Mesothelial cell of epicardium (in vitro differentiated cells): ENCODE measurements around the gene MX2. TPM values are rescaled to one million over a fixed set of nuclear protein-coding genes. Genes with fewer than 3 reads are reported as not detected.

Source experiments
- DNase-seq, 2 experiments: peaks; one replicate each; pipeline ENCODE4 v3.0.0; 2021; ENCODE audit warnings: low spot score in 2 of 2; ENCODE audit not compliant: unreplicated experiment in 2 of 2
- H3K27ac Mint-ChIP-seq: 2 replicates; pipeline ENCODE4 v1.8.0; 2021; ENCODE audit warnings: mixed read lengths
- H3K27me3 Mint-ChIP-seq: 2 replicates; pipeline ENCODE4 v1.8.0; 2021; ENCODE audit warnings: low read depth, mixed read lengths
- H3K36me3 Mint-ChIP-seq: 2 replicates; pipeline ENCODE4 v1.8.0; 2021; ENCODE audit warnings: mixed read lengths
- H3K4me1 Mint-ChIP-seq: 2 replicates; pipeline ENCODE4 v1.8.0; 2021; ENCODE audit warnings: mixed read lengths
- H3K4me3 Mint-ChIP-seq: 2 replicates; pipeline ENCODE4 v1.8.0; 2021; ENCODE audit warnings: mild to moderate bottlenecking, moderate library complexity, mixed read lengths
- H3K9me3 Mint-ChIP-seq: 2 replicates; pipeline ENCODE4 v1.8.0; 2021; ENCODE audit warnings: mixed read lengths
- CTCF ChIP-seq: fragments of 200-600 bp; sonication (generic); IDR thresholded peaks from one replicate; pipeline ENCODE4 v1.5.0; 2021; ENCODE audit warnings: antibody characterized with exemption; ENCODE audit not compliant: unreplicated experiment
- total RNA-seq: library from RNA; stranded (reverse); gene quantifications from 3 replicates; pipeline ENCODE4 v1.2.1, GENCODE V29; 2021

Gene MX2
- total RNA-seq, 1 donor from 2014 or later = 3.2 TPM

- Mint-ChIP-seq H3K27me3 (peaks cover 28% of the 10 kb centered on the region), H3K27ac (no peak overlapping the region), H3K9me3 (no peaks in the 10 kb centered on the region), H3K4me1 (no peaks in the 10 kb centered on the region), H3K4me3 (no peak overlapping the region), H3K36me3 (no peaks in the 10 kb centered on the region)
- no peak for DNase-seq
- no peak for TF ChIP-seq CTCF
Observed at GRCh38 chr21:41398251-41398650, 36.4 kb downstream of the MX2 start.

GRCh38 chr21:41398831-41399230, 37.0 kb downstream of the MX2 start:
- no peak overlapping the region for H3K4me3 Mint-ChIP-seq
- no peak overlapping the region for H3K27ac Mint-ChIP-seq
- H3K36me3 Mint-ChIP-seq = no peaks in the 10 kb centered on the region
- no peaks in the 10 kb centered on the region for H3K4me1 Mint-ChIP-seq
- H3K9me3 Mint-ChIP-seq = no peaks in the 10 kb centered on the region
- H3K27me3 Mint-ChIP-seq = peaks cover 28% of the 10 kb centered on the region
- DNase-seq = no peak
- TF ChIP-seq CTCF = no peak

- Mint-ChIP-seq H3K36me3 (no peaks in the 10 kb centered on the region), H3K9me3 (no peaks in the 10 kb centered on the region), H3K4me3 (no peak overlapping the region), H3K27ac (no peak overlapping the region), H3K4me1 (no peaks in the 10 kb centered on the region), H3K27me3 (peaks cover 24% of the 10 kb centered on the region)
- DNase-seq = no peak
- no peak for TF ChIP-seq CTCF
Observed at GRCh38 chr21:41399246-41399800, 37.5 kb downstream of the MX2 start.

GRCh38 chr21:41402231-41402630, 40.4 kb downstream of the MX2 start:
- DNase-seq = no peak
- Mint-ChIP-seq H3K4me3 (no peak overlapping the region), H3K4me1 (no peaks in the 10 kb centered on the region), H3K9me3 (no peaks in the 10 kb centered on the region), H3K27ac (no peak overlapping the region), H3K36me3 (no peaks in the 10 kb centered on the region), H3K27me3 (peaks cover 24% of the 10 kb centered on the region)
- TF ChIP-seq CTCF = no peak

- DNase-seq = no peak
- Mint-ChIP-seq H3K36me3 (no peaks in the 10 kb centered on the region), H3K4me3 (no peak overlapping the region), H3K27me3 (peaks cover 24% of the 10 kb centered on the region), H3K27ac (no peak overlapping the region), H3K4me1 (no peaks in the 10 kb centered on the region), H3K9me3 (no peaks in the 10 kb centered on the region)
- no peak for TF ChIP-seq CTCF
Observed at GRCh38 chr21:41402796-41403195, 41.0 kb downstream of the MX2 start.

- peaks cover 26% of the 10 kb centered on the region for H3K27me3 Mint-ChIP-seq
Observed at GRCh38 chr21:41403331-41403730, 41.5 kb downstream of the MX2 start.

More at GRCh38 chr21:41403331-41403730, 41.5 kb downstream of the MX2 start:
- Mint-ChIP-seq H3K4me1 (no peaks in the 10 kb centered on the region), H3K9me3 (no peaks in the 10 kb centered on the region), H3K27ac (no peak overlapping the region), H3K36me3 (no peaks in the 10 kb centered on the region), H3K4me3 (no peak overlapping the region)
- no peak for DNase-seq
- TF ChIP-seq CTCF = no peak
